Fibroblast of lung (primary cell): Measurements from ENCODE around the gene TMEM267.

Source experiments
- CTCF ChIP-seq, 2 donors: IDR thresholded peaks in 1 of 2; conservative IDR thresholded peaks in 1 of 2; 1 replicate in 1 of 2; 2 replicates in 1 of 2; pipeline ENCODE4 v1.5.1; 2011 to 2012; ENCODE audit warnings: low read length in 2 of 2, control low read depth in 1 of 2, inconsistent platforms in 1 of 2, low read depth in 1 of 2, mild to moderate bottlenecking in 1 of 2
- EZH2 ChIP-seq: IDR thresholded peaks from 2 replicates; pipeline ENCODE4 v1.5.1; 2012; ENCODE audit warnings: low read length, control low read depth, mild to moderate bottlenecking; ENCODE audit errors: missing control alignments

- TF ChIP-seq CTCF (conservative IDR thresholded peaks at IDR 0.05 in 1 of 2, IDR thresholded peaks at IDR 0.05 in 1 of 2; ENCODE audit: low read depth in 1 of 2, low read length in 2 of 2), result no peak
- no peak for TF ChIP-seq EZH2
These were observed 71.5 kb downstream of the TMEM267 start, which contains the start of gene CCL28 for GRCh38 chr5:43412156-43412555.
